NCI-H1417 treated with DMSO at 0.1 percent for 48 hours (cell line): ENCODE results near the gene ACADS.

Experiments
- DNase-seq: peaks from one replicate; lab custom pipeline; 2025; lab: John Stamatoyannopoulos, UW

Gene ACADS

DNA sequence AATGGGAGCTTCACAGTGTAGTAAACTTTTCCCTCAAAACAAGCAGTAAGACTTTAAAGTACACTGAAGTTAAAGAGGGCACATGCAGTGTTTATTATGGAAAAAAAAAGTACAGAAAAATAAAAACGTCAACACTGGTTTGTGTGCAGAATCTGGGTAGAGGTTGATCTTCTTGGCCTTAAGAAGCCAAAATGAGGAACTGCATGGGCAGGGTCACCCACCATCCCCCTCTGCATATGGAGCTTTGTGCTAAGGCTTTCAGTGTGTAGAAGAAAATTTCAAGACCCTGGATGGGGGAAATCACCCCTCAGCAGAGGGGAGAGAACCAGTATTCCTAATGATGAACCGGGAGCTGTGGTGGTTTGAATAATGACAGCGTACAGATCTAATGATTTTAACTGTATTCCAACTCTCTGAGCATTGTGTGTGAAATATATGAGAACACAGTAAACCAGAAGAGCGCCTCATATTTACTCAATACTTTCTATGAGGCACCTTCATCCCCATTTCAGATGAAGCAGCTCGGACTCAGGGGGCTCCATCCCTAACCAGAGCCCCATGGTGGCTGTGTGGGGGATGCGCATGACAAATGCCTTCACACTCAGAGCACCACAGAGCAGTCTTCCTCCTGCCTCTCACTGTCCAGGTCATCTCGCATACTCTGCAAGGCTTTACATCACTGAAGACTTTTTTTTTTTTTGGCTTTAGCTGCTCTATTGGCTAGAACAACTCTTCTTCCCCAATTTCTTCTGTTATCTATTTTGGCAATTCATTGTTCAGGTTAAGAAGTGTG lies 33.4 kb downstream of the ACADS start:
- no peak for DNase-seq

DNA sequence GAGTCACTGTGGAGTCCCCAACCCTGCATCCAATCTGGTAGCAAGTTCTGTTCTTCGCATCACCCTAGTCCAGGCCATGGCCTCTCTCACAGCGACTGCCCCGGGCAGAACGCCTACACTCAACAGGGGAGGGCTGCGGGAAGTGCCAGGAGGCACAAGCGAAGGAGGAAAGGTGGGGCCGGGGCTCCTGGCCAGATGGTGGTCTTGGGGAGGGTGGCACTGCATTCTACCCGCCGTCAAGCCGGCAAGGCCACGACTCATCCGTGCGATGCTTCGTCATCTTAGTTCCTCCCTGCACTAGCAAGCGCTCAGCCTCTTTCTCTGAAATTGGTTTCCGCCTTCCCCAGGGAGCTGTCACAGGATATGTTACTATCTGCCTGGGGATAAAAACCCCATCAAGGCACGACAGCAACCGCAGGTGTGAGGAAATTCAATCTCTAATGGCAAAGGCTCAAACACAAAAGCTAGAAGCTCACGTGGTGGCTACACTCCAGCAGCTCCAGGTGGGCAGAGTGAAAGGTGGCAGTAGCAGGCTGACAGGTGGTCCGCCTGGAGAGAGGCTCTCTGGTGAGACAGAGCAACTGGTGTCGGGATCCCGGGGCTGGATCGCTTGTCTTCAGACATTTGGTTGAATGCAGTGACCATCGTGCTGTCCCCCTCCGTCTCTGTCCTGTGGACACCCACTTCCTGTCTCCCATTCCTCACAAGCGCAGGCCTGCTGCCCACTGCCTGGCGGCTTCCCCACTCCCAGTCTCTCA lies 34.1 kb downstream of the ACADS start:
- DNase-seq: peak; percentile 80

DNA sequence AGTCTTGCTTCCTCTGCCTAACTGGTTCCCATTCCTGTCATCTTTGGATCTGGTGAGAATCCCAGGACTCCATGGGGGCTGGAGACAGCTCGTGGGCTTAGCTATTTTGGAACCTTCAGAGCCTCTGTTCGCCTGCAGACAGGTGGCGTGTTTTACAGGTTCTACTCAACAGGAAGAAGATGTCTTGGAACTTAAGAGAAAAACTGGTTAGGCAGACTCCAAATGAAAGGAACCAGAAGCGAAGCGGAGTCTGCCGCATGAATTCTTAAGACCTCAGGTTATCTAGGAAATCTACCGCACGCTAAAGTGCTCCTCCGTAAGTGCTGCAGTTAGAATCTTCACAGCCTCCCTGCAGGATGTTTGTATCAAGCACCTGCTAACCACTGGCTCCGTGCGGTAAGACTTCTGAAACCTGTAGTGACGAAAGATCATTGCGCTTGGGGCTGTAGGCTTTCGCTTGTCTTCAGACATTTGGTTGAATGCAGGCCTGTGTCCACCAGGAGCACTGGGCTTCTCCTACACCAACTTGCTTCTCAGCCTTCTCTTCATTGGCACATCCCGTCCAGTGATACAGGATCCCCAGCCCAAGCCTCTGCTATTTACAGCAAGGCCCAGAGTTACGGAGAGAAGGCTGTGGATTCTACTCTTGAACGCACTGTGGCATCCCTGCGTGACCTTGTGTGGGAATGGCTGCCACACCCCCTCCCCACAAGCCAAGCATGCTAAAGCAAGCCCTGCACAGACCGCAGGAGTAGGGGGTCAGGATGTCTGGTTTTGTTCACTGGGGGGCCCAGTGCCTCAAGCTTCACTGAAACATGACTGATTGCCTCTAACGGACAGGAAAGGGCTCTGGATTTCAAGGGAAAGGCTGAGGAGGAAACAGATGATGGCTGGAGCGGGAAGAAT lies 35.0 kb downstream of the ACADS start:
- no peak for DNase-seq

DNA sequence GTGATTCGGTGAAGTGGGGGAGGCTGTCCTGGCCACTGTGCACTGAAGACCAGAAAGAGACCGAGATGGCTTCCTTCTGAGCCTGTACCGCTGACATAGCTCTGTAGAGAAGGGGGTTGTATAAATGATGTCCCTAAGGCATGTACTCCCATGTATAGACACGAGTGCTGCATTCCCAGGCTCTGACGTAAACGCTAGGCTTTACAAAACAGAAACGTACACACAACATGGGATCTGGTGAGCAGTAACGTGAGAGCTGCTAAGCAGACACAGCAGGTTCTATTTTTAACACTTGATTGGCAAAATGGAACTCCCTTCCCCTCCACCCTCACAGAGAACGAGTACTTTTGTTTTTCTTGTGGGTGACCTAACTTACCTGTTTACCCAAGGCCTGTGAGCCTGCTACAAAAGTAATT lies 35.9 kb downstream of the ACADS start:
- DNase-seq: no peak

DNA sequence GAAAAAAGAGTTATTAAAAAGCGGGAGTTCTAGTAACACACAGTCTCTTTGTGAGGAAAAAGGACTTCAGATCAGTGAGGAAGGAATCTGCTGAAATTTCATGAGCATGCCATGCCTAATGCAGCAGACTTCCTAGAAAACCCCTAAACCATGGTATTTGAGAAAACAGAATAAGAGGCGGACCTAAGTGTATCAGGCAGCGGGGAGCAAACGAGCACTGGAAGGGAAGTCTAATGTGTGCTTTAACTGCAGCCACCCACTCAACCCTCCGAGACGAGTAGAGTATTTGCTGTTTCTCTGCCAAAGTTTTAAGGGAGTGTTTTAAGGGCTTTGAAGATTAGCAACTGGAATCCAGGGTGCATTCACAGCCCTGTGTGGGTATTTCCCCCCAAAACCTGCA lies 36.5 kb downstream of the ACADS start:
- DNase-seq: no peak

DNA sequence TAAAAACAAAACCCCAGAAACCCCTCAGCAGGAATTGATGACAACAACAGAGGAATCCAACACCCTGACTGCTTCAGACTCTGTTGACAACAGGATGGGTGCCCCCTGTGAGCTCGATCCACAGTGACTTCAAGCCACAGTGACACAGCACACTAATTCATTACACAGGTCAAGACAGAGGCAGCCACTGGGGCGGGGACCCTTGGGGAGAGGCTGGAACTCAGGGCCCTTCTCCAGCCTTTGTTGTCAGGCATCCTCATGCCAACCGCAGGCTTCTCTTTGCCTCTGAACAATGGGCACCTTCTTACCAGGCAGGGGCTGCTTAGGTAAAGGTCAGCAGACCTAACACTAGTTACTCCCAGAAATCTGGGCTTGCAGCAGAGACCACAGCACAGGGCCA lies 37.6 kb downstream of the ACADS start:
- no peak for DNase-seq

DNA sequence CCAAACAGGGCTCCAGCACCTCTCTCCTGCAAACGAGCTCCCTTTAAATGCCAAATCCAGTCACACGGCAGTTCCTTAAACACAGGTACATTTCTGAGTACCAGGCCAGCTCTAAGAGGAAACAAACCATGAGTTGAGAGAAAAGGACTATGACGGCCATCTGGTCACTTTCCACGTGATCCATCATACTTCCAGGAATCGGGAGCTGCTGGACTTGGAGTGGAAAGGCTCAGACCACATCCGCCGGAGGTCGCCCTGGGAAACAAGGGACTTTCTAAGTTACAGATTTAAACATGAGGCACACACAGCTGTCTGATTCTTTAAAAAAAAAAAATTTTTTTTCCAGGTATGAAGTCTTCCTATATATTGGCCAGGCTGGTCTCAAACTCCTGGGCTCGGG lies 39.2 kb downstream of the ACADS start:
- DNase-seq: no peak

DNA sequence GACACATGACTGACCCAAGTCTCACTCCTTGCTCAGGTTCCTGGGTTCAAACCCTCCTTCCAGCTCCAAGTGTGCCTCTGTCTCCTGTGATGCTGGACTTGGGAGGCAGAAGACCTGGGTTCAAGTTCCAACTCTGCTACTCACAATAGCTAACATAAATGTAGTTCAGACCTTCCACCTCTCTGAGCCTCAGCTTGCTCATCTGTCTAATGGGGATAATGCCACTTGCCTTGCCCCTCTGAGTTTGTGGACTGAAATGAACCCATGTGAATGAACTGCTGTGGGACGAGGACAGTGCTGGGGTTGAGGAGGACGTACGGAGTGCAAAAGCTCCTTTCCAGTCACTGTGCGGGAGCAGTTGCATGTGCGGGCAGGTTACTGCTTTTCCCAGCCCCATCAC lies 40.9 kb downstream of the ACADS start:
- no peak for DNase-seq

DNA sequence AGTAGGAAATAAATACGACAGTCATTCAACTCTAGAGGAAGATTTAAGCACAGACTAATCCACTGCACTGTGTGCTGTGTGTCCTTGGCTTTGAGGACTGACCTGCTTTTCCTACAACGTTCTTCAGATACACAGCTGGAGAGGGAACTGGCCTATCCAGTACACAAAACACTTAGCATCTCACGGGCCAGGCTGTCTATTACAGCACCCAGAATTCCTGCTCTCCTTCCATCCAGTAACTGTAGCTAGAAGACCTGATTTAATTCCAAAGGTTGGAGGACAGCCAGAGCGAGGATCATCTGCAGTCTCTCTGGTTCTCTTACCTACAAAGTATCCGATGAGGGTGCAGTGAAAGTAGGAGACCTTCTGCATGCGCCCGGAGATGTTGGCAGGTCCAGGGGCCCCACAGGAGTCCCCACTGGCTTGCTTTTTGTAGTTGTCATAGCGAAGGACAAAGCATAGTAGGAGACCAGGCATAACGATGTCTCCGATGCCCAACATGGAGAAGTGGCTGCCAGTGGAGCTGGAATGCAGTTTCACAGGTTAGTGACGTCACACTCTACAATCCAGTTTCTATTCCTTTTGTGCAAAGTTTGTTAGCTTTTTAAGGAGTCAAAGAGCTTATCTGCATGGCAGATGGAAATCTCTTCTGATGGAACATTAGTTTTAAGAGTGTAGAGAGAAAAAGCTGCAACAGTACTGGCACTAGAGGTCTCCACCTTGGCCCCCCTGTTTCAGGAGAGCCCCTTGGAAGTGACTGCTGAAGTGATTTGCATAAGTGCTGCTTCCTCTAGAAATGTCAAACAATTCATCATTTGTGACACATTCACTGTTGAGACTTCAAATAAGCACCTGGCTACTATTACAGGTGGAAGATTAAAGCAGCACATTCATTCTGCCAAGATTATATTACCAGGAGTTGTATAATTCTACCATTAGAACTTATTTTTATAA lies 41.7 kb downstream of the ACADS start:
- DNase-seq: no peak

DNA sequence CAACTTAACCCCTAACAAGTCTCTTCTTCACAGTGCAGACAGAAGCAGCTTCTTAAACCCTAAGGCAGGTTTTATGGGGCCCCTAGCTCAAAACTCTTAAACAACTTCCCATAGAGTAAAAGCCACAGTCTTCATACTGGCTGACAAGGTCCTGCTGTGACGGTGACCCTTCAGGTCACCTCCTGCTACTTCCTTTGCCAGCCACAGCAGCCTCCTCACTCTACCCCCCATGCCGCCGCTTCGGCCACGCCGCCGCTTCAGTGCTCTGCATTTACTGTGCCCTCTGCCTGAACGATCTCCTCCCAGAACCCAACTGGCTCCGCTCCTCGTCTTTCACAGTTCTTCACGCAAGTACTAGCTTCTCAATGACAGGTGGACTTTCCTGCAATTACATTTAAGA lies 45.5 kb downstream of the ACADS start:
- no peak for DNase-seq

DNA sequence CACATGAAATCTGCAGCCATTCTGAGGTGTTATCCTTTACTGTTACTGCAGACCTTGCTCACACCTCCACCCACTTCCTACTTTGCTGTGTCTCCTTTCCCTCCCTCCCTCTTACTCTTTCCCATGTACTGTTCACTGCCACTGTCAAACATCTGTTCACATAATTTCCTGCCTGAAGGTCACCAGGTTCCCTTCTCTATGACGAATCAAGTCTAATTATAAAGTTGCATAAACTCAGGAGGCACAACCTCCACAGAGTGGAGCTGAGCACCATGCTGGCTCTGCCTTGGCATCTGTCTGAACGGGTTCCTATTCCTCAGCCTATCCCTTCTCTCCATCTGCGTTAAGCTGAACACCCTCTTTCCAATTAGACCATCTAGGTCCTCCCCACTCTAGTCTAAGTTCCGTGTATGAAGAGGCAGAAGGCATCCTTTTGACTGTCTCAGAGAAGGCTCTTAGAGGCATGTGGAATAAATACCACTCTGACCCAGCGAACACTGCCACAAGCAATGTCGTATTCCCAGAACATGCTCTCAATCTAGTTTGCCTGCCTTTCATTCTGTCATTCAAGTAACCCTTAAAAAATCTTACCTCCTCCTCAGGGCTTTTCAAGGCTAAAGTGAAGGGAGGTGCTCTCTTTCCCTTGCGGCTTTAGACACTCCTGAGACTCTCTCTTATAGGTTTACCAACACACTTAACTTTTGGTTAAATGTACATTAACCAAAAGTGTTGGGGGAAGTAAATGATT lies 48.7 kb downstream of the ACADS start:
- DNase-seq: no peak

DNA sequence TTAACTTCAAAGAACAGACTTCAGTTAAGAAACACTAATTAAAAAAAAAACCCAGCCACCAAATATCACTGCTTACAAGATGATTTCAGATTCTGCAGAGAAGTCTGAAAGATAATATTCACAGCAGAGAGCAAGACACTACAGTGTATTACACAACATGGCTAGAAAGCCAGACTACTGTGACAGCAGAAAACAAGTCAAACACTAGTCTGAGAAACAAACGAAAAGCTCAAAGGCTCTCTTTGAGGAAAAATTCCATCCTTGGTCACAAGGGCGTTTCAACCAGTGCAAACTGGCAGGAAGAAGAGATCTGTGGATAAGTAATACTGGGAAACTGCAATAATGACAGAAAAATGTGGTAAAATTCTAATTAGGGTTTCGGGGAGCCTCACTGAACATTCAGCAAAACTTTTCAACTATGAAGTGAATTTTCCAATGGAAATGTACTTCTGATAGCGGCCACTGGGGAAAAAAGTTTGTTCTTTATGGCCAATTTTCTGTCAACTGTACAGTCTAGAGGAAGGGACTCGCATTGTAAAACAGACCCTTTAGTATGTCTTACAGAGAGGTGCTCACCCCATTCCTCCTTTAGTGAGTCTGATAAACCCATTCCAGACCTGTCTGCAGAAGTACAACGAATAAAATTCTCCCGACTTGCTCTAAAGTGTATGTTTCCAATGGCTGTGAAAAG lies 50.4 kb downstream of the ACADS start:
- no peak for DNase-seq

DNA sequence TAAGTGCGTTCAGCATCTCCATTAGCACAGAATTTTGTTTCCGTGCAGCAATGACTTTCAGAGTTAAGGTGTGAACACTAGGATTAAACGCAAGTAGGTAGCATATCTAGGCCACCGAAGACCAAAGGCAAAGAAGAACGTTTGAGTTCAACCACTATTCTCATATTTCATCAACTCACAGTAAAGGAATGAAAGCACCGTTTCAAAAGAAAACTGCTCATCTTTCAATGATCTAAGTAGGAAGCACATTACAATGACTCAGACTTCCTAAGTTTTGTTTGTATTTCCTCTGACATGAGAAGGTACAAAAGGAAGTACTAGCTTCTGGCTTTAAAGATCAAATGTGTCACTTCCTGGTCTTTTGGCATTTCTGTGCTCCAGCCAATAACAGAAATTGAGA lies 57.6 kb downstream of the ACADS start:
- no peak for DNase-seq

DNA sequence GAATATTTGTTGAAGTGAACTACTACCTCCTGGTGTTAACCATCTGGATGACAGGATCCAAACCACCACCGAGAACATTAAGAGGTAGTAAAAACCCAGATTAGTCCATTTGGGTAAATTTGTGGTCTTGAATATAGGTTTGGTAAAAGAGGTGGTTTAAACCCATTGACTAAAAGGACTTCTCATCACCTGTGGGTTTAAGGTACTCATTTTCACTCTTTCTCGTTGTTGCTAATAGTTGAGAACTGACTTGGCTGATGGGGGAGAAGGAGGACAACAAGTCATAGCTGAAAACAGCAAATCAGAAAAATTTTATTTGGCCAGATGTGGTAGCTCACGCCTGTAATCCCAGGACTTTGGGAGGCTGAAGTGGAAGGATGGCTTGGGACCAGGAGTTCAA lies 59.2 kb downstream of the ACADS start:
- no peak for DNase-seq

DNA sequence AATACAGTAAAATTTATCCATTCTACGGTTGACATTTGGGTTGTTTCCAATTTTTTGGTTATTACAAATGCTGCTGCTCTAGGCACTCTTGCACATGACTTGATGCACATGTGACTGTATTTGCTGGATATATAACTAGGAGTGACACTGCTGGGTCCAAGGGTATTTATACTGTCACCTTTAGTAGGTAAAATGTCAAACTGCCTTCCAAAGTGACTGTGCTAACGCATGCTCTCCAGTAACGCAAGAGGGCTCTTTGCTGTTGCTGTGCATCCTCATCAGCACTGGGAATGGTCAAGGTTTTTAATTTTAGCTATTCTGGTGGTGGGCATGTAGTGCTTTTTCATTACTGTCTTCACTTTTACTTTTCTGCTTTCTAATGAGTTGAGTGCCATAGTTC lies 62.3 kb downstream of the ACADS start:
- DNase-seq: no peak
